Stimulated activated CD8-positive, alpha-beta memory T cell treated with anti-CD3 and anti-CD28 coated beads, Interleukin-2, amount 100 ng/mL, for 48 hours (primary cell): Measurements from ENCODE around the gene UBASH3B.
A peak's percentile ranks its signal among the peaks of the same experiment; 100 is the strongest.

ENCODE experiments used
- DNase-seq, 2 donors: peaks; one replicate each; pipeline ENCODE4 v3.0.0-alpha.2; 2020; ENCODE audit warnings: low read depth in 2 of 2

The UBASH3B gene

GRCh38 chr11:122731500-122731913, 76.0 kb downstream of the UBASH3B start:
- no peak for DNase-seq

- DNase-seq, result no peak
These were observed 77.1 kb downstream of the UBASH3B start for GRCh38 chr11:122732342-122733315.

- DNase-seq, result no peak
These were observed 77.8 kb downstream of the UBASH3B start for GRCh38 chr11:122733318-122733717.

- no peak for DNase-seq
These were observed 79.5 kb downstream of the UBASH3B start for GRCh38 chr11:122734848-122735496.

- no peak for DNase-seq
These were observed 82.6 kb downstream of the UBASH3B start for GRCh38 chr11:122737951-122738693.

- DNase-seq, result no peak
These were observed 86.2 kb downstream of the UBASH3B start for GRCh38 chr11:122741613-122742300.

- no peak for DNase-seq
These were observed 86.9 kb downstream of the UBASH3B start for GRCh38 chr11:122742301-122743018.

GRCh38 chr11:122743097-122743741, 87.7 kb downstream of the UBASH3B start:
- DNase-seq, result no peak

- peak; percentile 64 to 65 for DNase-seq
These were observed 88.4 kb downstream of the UBASH3B start for GRCh38 chr11:122743949-122744348.

- no peak for DNase-seq
These were observed 88.8 kb downstream of the UBASH3B start for GRCh38 chr11:122744357-122744756.

- no peak for DNase-seq
These were observed 89.6 kb downstream of the UBASH3B start for GRCh38 chr11:122745111-122745510.

GRCh38 chr11:122746050-122746478, 90.5 kb downstream of the UBASH3B start:
- DNase-seq, result no peak

- no peak for DNase-seq
These were observed 91.2 kb downstream of the UBASH3B start for GRCh38 chr11:122746611-122747244.

GRCh38 chr11:122747351-122747781, 91.8 kb downstream of the UBASH3B start:
- DNase-seq, result no peak

- DNase-seq, result no peak
These were observed 93.6 kb downstream of the UBASH3B start for GRCh38 chr11:122749005-122749687.

GRCh38 chr11:122750049-122750448, 94.5 kb downstream of the UBASH3B start:
- DNase-seq, result no peak

- DNase-seq, result no peak
These were observed 96.0 kb downstream of the UBASH3B start for GRCh38 chr11:122751292-122752070.

- no peak for DNase-seq
These were observed 98.5 kb downstream of the UBASH3B start for GRCh38 chr11:122754028-122754427.
